ENCODE results near the gene CRBN. TPM values are rescaled to one million over a fixed set of nuclear protein-coding genes. Genes with fewer than 3 reads are reported as not detected.

Gene CRBN
- total RNA-seq, 1 donor from 2014 or later, result 74.4 TPM

DNA sequence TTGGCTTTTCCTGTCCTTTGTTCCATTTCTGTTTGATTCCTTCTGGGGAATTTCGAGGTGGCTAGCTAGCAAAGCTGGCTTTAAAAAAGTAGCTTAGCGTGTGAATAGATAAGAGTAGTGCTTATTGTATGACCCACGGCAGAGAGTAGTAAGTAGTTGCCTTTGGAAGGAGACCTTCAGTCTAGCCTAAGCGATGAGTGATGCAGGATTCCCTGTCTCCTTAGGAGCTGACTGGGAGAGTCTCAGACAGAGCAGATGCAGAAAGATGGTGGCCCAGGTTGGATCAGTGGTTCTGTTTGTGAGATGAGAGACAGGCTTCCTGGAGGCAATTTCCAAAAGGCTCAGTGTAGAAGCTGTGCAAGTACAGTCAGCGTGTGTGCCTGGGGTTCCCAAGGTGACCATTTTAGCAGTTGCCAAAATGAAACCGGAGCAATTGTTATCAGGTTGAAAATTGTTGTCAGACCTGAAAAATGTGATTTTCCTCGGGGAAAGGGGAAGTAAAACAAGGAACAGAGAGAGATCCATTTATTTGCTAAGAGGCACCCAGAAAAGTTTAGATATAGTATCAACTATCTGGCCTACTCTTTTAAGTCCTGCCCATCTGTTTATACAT, 68.6 kb downstream of the CRBN start:
- no peak for DNase-seq (ENCODE audit: low read depth in 2 of 2)

DNA sequence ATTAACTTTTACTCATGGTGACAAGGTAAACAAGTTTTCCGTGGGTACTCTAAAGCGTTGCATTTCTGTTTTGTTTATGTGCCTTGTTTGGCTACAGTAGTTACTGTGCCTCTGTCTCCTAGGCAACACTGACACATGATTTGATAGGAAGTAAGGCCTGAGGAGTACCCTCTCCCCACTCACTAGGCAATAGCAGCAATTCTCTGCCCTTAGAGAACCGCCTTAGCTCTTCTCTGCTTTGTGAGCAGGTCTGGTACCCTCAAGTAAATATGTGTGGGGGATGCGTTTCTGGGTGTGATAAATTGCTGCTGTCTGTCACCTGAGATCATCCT, 69.2 kb downstream of the CRBN start, which contains the start of gene IL5RA:
Gene IL5RA (minus strand): TSS at position 76 of the 332 bp plus-strand sequence. CDS start 5,390 bp downstream, outside the sequence.
- peak; percentile 12 to 15 for DNase-seq (ENCODE audit: low read depth in 2 of 2)

DNA sequence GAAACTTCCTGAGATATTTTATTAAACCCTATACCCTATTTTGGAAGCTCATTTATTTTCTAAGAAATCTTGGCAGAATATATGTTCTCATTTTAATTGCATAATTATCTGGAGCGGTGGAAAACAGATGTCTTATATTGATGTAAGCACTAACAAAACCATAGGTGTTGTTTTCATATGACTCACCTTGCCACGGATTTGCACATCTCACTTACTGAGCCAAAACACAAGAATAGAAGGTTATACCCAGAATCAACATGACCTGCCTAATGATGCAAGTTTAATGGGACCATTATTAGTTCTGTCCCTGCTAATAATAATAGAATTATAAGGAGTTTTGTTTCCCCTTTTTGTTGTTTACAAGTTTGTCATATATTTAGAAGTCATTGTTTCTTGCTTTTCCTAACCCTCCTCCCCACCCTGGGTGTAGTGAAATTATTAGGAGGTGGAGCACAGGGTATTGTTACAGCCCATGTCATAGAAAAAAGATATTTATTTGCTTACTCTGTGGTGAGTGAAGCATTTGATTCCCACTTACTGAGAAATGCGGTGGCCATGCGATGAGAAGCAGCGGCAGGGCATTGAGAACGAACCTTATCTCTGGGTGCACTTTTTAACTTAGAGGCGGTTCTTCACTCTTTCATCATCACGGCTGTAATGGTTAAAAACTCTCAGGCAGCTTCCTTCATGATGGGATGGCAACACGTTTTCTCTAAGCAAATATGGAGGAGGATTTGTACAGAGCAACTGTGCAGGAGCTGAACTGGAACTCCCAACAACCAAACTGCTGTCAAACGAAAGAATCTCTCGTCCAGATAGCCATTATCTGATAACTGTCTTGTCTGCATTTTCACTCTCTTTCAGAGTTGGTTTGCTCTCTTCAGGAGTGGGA, 69.8 kb downstream of the CRBN start:
- DNase-seq (ENCODE audit: low read depth in 2 of 2), result no peak

DNA sequence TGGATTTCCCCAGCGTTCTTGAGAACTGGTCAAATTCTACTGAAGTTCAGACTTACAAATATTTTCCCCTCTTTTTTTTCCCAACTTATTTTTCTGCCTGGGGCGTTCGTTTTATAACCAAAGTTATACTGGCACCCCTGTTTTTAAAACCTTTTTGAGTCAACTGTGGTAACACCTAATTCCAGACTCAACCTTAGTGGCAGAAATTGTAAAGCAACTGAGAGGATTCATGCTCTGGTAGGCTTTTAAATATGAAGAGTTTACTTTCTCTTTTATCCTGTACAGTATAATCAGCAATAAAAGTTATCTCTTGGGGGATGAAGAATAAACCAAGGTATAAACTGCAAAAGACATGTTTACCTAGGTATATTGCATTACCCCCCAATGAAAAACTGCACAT, 71.6 kb downstream of the CRBN start:
- DNase-seq (ENCODE audit: low read depth in 2 of 2), result no peak

DNA sequence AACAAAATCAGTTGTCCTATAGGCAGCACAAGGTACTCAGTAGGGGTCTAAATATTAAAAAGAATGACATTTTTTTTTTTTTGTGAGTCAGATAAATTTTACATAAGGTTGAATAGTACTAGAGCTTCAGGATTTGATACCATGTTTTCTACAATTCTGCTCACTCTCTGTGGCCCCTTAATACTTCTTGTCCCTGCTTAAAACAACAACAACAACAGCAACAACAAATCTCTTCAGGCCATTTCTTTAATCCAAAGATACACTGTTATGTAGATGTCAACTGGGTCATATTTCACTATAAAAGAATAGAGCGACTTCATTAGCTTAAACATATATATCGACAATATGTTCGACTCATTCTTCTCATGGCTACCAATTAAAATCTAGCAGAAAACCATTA, 72.3 kb downstream of the CRBN start:
- no peak for DNase-seq (ENCODE audit: low read depth in 2 of 2)

DNA sequence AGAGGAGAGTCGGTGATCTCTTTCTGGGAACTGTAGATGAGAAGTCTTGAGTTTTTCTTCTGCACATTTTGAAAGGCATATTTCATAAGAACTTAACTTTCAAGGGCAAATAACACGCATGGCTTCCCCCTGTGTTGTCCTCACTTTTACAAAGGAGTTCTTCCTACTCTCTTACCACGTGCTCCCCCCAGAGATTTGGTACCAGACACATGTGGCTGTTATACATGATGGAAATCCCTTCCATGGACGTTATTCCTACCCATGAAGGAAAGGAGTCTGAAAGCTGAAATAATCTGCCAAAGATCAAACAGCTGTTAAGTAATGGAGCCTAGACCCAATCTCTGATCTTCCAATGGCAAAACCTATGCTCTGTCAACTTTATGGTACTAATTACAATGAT, 73.7 kb downstream of the CRBN start:
- DNase-seq (ENCODE audit: low read depth in 2 of 2), result no peak

DNA sequence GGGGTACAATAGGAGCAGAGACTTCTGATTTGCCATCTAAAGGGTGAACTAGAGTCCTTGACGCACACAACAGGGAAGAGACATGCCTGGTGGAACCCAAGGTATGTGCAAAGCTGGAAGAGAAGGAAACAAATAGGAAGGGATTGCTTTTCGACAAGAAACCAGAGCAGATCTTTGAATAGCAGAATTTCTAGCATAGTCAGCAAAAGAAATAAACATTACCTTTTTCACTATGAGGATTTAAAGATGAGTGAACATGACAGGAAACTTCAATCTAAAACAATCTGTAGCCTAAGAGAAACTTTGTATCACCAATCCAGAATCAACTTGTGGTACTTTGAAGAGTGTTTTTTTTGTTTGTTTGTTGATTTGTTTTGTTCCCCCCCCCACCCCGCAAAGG, 74.2 kb downstream of the CRBN start:
- no peak for DNase-seq (ENCODE audit: low read depth in 2 of 2)

DNA sequence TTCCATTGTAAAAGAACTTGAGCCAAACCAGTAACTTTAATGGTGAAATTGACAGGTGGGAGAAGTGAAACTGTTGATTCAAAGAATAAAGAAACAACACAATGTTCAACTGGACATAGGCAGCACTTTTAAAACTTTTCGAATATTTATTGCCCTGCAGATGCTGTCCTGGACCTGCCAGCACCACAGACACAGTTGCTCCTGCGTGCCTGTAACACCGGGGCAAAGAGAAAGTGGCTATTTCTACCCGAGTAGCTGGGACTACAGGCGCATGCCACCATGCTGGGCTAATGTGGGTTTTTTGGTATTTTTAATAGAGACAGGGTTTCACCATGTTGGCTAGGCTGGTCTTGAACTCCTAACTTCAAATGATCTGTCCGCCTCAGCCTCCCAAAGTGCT, 76.7 kb downstream of the CRBN start:
- DNase-seq (ENCODE audit: low read depth in 2 of 2), result no peak

DNA sequence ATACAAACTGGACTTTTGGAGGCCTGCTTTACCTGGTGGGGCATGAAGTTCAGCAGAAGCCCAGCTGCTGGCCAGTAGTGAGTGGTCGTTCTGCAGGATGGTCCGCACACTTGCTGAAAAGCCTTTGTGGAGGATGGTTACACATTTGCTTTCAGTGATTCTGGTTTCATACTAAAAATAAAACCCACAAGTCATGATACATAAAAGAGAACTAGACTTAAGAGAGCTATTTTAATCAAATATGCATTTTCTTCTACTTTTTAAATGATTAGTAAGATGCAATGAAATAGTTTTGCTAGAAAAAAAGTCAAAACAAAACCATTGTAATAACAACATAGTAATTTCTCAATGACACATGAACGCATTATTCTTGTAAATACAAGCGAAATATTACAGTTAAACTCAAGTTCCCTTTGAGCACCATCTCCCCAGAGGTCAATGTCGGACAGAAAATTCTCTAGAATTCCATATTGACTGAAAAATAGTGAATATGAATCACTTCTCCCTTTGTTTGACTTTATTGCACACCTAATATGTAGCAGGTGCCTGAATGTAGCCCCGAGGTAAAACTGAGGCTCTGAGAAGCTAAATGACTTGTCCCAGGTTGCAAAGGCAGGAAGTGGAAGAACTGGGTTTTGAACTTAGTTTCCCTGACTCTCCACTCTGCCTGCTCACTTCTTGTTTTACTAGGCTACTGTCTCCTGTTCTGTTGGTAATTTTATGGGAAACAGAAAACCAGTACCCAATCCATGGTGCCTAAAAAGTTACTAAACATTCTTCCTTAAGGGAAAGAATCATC, 77.6 kb downstream of the CRBN start:
- no peak for DNase-seq (ENCODE audit: low read depth in 2 of 2)

Other genes starting within 250 kb of the CRBN start
- gene IL5RA, start 69.3 kb downstream of the CRBN start, total RNA-seq, result not detected in 2 replicates
- 12.9 and 31.0 TPM in 2 replicates for gene TRNT1, start 52.8 kb downstream of the CRBN start, total RNA-seq

Data from lung microvascular endothelial cell (primary cell).